Gastrocnemius medialis (tissue), 4 donors: ENCODE results near the gene BMPR1B. TPM values are rescaled to one million over a fixed set of nuclear protein-coding genes. Genes with fewer than 3 reads are reported as not detected.

Experiments used
- ATAC-seq, 2 donors: fragments of 150-250 bp; one replicate each; pipeline ENCODE4 v1.9.1; 2016
- DNase-seq, 2 donors: peaks; one replicate each; pipeline ENCODE4 v3.0.0-alpha.2; 2019
- H3K27ac ChIP-seq, 4 donors: fragments of 200-600 bp; sonication (generic); 1 replicate in 1 of 4; 2 replicates in 3 of 4; pipeline ENCODE4 v1.5.1; 2016 to 2018; ENCODE audit warnings: mild to moderate bottlenecking in 2 of 4, moderate library complexity in 1 of 4
- H3K27me3 ChIP-seq, 3 donors: fragments of 200-600 bp; sonication (generic) in 2 of 3; 1 replicate in 1 of 3; 2 replicates in 2 of 3; pipeline versions ENCODE4 v1.5.1 to v1.6.0; 2016 to 2019; ENCODE audit warnings: mild to moderate bottlenecking in 1 of 3, moderate library complexity in 1 of 3
- H3K36me3 ChIP-seq, 2 donors: fragments of 200-600 bp; sonication (generic) in 1 of 2; one replicate each; pipeline ENCODE4 v1.5.1; 2017 to 2018
- H3K4me1 ChIP-seq, 2 donors: fragments of 200-600 bp; sonication (generic) in 1 of 2; one replicate each; pipeline ENCODE4 v1.5.1; 2016 to 2017; ENCODE audit warnings: mild to moderate bottlenecking in 2 of 2
- H3K4me3 ChIP-seq, 4 donors: fragments of 200-600 bp; sonication (generic) in 3 of 4; 1 replicate in 1 of 4; 2 replicates in 3 of 4; pipeline ENCODE4 v1.5.1; 2016 to 2019; ENCODE audit warnings: mild to moderate bottlenecking in 2 of 4
- H3K9me3 ChIP-seq, 3 donors: fragments of 200-600 bp; sonication (generic) in 2 of 3; 1 replicate in 1 of 3; 2 replicates in 2 of 3; pipeline ENCODE4 v1.5.1; 2016 to 2019
- CTCF ChIP-seq, 5 experiments: fragments of 450-650 bp in 3 of 5; fragments of 200-600 bp in 2 of 5; sonication (generic) in 2 of 5; IDR thresholded peaks in 4 of 5; conservative IDR thresholded peaks in 1 of 5; 1 replicate in 4 of 5; 2 replicates in 1 of 5; pipeline ENCODE4 v1.5.1; 2016 to 2019; ENCODE audit warnings: antibody characterized with exemption in 5 of 5, mild to moderate bottlenecking in 3 of 5, moderate library complexity in 3 of 5
- POLR2A ChIP-seq, 2 donors: fragments of 450-650 bp; IDR thresholded peaks; one replicate each; pipeline ENCODE4 v1.6.1; 2017; ENCODE audit warnings: antibody characterized with exemption in 2 of 2, mild to moderate bottlenecking in 2 of 2, moderate library complexity in 2 of 2
- in situ Hi-C, 4 donors: fragments of 200-750 bp; cut with MboI; loops; one replicate each; pipeline versions ENCODE4 v1.15.0 to v1.8.0; 2017; ENCODE audit warnings: low sequenced_read_pairs in 4 of 4
- intact Hi-C: fragments of 100-400 bp; cut with DNase I; formaldehyde crosslinking; loops from one replicate; pipeline ENCODE4 v1.15.1; 2023; ENCODE audit warnings: low total_unique reads
- total RNA-seq, 4 donors: library from RNA; depleted of rRNA; stranded (reverse); fragments of >200 nt; gene quantifications; one replicate each; pipeline versions ENCODE4 v1.1.0 to v1.2.3, GENCODE V29; 2016

Gene BMPR1B
- total RNA-seq, 4 donors from 2014 or later, result 0.92 to 6.9 (median 1.7) TPM

DNA sequence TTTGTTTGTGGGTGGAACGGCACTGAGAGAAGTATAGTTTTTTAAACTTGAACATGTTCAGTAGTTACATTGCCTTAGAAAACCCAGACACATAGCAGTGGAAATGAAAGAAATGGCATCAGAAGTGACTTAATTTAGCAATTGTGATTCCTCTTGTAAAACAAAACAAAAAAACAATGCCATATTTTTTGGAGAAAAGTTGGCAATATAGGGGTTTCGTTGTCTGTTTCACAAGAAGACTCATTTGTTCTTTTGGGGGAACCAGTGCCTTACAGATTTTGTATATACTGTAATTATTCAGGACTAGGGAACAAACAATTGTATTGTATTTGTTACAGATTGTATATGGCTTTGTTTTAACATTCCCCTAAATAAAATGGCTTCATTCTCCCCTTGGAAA lies 400.3 kb downstream of the BMPR1B start:
- no peak for TF ChIP-seq CTCF (IDR thresholded peaks at IDR 0.05 in 4 of 5, conservative IDR thresholded peaks at IDR 0.05 in 1 of 5)
- TF ChIP-seq POLR2A (IDR thresholded peaks at IDR 0.05), result no peak
- ATAC-seq, result no peak
- Histone ChIP-seq H3K9me3 (no peaks in the 10 kb centered on the region), H3K36me3 (no peaks in the 10 kb centered on the region), H3K27me3 (no peaks in the 10 kb centered on the region), H3K4me1 (no peaks in the 10 kb centered on the region), H3K27ac (no peak overlapping the region), H3K4me3 (no peak overlapping the region)
- intact Hi-C loops (no loop called here), in situ Hi-C loops (no loop called here)
- DNase-seq, result no peak

GRCh38 chr4:95158626-95159025 lies 400.9 kb downstream of the BMPR1B start:
- Histone ChIP-seq H3K27me3 (no peaks in the 10 kb centered on the region), H3K27ac (no peak overlapping the region), H3K4me3 (no peak overlapping the region), H3K36me3 (no peaks in the 10 kb centered on the region), H3K4me1 (no peaks in the 10 kb centered on the region), H3K9me3 (no peaks in the 10 kb centered on the region)
- in situ Hi-C loops, result no loop called here
- ATAC-seq (no peak), DNase-seq (no peak)
- no peak for TF ChIP-seq CTCF (IDR thresholded peaks at IDR 0.05 in 4 of 5, conservative IDR thresholded peaks at IDR 0.05 in 1 of 5)
- TF ChIP-seq POLR2A (IDR thresholded peaks at IDR 0.05), result no peak
- intact Hi-C loops, result no loop called here

GRCh38 chr4:95159384-95159783 lies 401.6 kb downstream of the BMPR1B start:
- H3K4me3 ChIP-seq, result no peak overlapping the region
- DNase-seq (no peak), ATAC-seq (no peak)
- TF ChIP-seq POLR2A (IDR thresholded peaks at IDR 0.05), result no peak
- TF ChIP-seq CTCF (IDR thresholded peaks at IDR 0.05 in 4 of 5, conservative IDR thresholded peaks at IDR 0.05 in 1 of 5), result no peak
- intact Hi-C loops (no loop called here), in situ Hi-C loops (no loop called here)
- no peaks in the 10 kb centered on the region for H3K4me1 ChIP-seq
- H3K9me3 ChIP-seq, result no peaks in the 10 kb centered on the region
- H3K36me3 ChIP-seq, result no peaks in the 10 kb centered on the region
- no peaks in the 10 kb centered on the region for H3K27me3 ChIP-seq
- no peak overlapping the region for H3K27ac ChIP-seq

DNA sequence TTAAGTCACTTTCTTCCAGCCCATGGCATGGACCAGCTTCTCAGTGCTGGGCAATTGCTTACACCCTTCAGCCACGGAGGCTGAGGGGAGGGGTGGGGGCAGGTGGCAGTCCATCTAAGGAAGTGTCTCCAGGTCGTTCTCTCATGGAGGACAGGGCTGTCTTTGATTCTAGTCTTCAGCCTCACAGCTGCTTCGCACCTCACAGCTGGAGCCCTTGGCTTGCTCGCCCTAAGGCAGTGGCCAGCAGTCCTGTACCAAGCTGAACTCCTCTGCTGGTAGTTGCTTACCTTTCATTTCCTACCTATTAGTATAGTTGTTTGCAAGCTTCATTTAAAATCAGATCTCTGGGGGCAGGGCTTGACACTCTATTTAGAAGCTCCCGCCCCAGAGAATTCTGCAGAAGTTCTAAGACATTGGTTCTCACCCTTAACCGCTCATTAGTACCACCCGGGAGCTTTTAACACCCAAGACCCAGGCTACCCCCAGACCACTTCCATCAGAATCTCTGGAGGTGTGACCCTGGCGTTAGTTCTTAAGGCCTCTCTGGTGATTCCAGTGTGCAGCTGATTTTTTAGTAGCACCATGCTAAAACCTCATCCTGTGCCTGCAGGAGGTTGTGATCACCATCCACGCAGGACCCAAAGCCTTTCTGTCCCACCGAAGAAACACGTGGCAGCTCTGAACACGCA lies 404.2 kb downstream of the BMPR1B start:
- in situ Hi-C loops (no loop called here), intact Hi-C loops (no loop called here)
- TF ChIP-seq POLR2A (IDR thresholded peaks at IDR 0.05) (no peak), CTCF (IDR thresholded peaks at IDR 0.05 in 4 of 5, conservative IDR thresholded peaks at IDR 0.05 in 1 of 5) (no peak)
- Histone ChIP-seq H3K4me1 (no peaks in the 10 kb centered on the region), H3K27me3 (no peaks in the 10 kb centered on the region), H3K9me3 (no peaks in the 10 kb centered on the region), H3K36me3 (no peaks in the 10 kb centered on the region), H3K27ac (no peak overlapping the region), H3K4me3 (no peak overlapping the region)
- no peak for ATAC-seq
- no peak for DNase-seq

- Histone ChIP-seq H3K27me3 (no peaks in the 10 kb centered on the region), H3K36me3 (no peaks in the 10 kb centered on the region), H3K4me1 (no peaks in the 10 kb centered on the region), H3K4me3 (no peak overlapping the region), H3K9me3 (no peaks in the 10 kb centered on the region), H3K27ac (no peak overlapping the region)
- intact Hi-C loops (no loop called here), in situ Hi-C loops (no loop called here)
- ATAC-seq (no peak), DNase-seq (no peak)
- no peak for TF ChIP-seq POLR2A (IDR thresholded peaks at IDR 0.05)
Observed at GRCh38 chr4:95162867-95163266, 405.1 kb downstream of the BMPR1B start.
